K562 (cell line): Measurements from ENCODE around the gene GARRE1. TPM values are rescaled to one million over a fixed set of nuclear protein-coding genes. Genes with fewer than 3 reads are reported as not detected.

Source experiments
- CCAR2 ChIP-seq: fragments of 200-400 bp; formaldehyde crosslinking; IDR thresholded peaks from 2 replicates; pipeline ENCODE4 v1.6.1; 2017; ENCODE audit warnings: mild to moderate bottlenecking, low read depth, low read length
- CREBBP ChIP-seq: IDR thresholded peaks from one replicate; pipeline ENCODE4 v1.6.1; 2012; ENCODE audit warnings: low read depth, mild to moderate bottlenecking, control low read depth, inconsistent platforms, low read length
- EHMT2 ChIP-seq: fragments of 450-650 bp; IDR thresholded peaks from 2 replicates; pipeline ENCODE4 v1.6.1; 2018; ENCODE audit warnings: antibody characterized with exemption
- FOXJ2 ChIP-seq: fragments of 200-800 bp; sonication (Bioruptor generic); IDR thresholded peaks from 2 replicates; pipeline ENCODE4 v1.6.1; 2016; ENCODE audit warnings: missing genetic modification characterization, missing compliant biosample characterization
- KDM1A ChIP-seq, 2 experiments: fragments of 450-650 bp; IDR thresholded peaks; 2 replicates each; pipeline ENCODE4 v1.6.1; 2016; ENCODE audit warnings: mild to moderate bottlenecking in 2 of 2
- LARP7 ChIP-seq: fragments of 450-650 bp; IDR thresholded peaks from 2 replicates; pipeline ENCODE4 v1.6.1; 2016
- MAFF ChIP-seq: IDR thresholded peaks from 2 replicates; pipeline ENCODE4 v1.6.1; 2012; ENCODE audit warnings: low read length, improper control_type of control experiment
- NKRF ChIP-seq: fragments of 450-650 bp; IDR thresholded peaks from 2 replicates; pipeline ENCODE4 v1.6.1; 2016; ENCODE audit warnings: borderline replicate concordance
- PHF21A ChIP-seq: fragments of 450-650 bp; IDR thresholded peaks from 2 replicates; pipeline ENCODE4 v1.6.1; 2017; ENCODE audit warnings: low read depth, borderline replicate concordance
- SMAD2 ChIP-seq: fragments of 150-350 bp; IDR thresholded peaks from 2 replicates; pipeline ENCODE4 v1.6.1; 2014; ENCODE audit warnings: low read depth, mild to moderate bottlenecking, low read length
- SNRNP70 ChIP-seq: fragments of 200-400 bp; formaldehyde crosslinking; optimal IDR thresholded peaks from 2 replicates; pipeline ENCODE3; 2017; ENCODE audit warnings: low read depth, low read length
- TSC22D4 ChIP-seq: fragments of 450-650 bp; IDR thresholded peaks from 2 replicates; pipeline ENCODE4 v1.6.1; 2016; ENCODE audit warnings: missing genetic modification characterization, missing biosample characterization, control low read depth
- USF1 ChIP-seq: sonication (generic); formaldehyde crosslinking; IDR thresholded peaks from 2 replicates; pipeline ENCODE4 v1.9.0; 2022; ENCODE audit warnings: mild to moderate bottlenecking, missing genetic modification reagents
- ZBTB34 ChIP-seq: fragments of 250-450 bp; sonication (Bioruptor Pico); IDR thresholded peaks from 2 replicates; pipeline ENCODE4 v1.8.0; 2021; ENCODE audit warnings: mild to moderate bottlenecking, moderate library complexity
- ZNF224 ChIP-seq: sonication (generic); formaldehyde crosslinking; IDR thresholded peaks from 2 replicates; pipeline ENCODE4 v1.8.0; 2022; ENCODE audit warnings: mild to moderate bottlenecking, missing genetic modification reagents
- polyA plus RNA-seq, 8 experiments: library from polyadenylated mRNA; depleted of rRNA in 4 of 8; stranded (reverse) in 5 of 8; unstranded in 3 of 8; fragments of >200 nt; fragmentation: Nextera tagmentation in 2 of 8; fragmentation: Illumina TruSeq in 1 of 8; extraction: Ambion mirVana in 2 of 8; extraction: Trizol in 1 of 8; gene quantifications; 2 replicates each; pipeline versions ENCODE4 v1.2.1 to v1.2.3, GENCODE V29; 2011 to 2014; ENCODE audit warnings: inconsistent platforms in 1 of 8, missing spikeins in 1 of 8
- total RNA-seq, 7 experiments: library from RNA; depleted of rRNA in 6 of 7; stranded (reverse); fragments of >200 nt in 6 of 7; fragmentation: Illumina TruSeq in 2 of 7; extraction: Trizol in 2 of 7; gene quantifications; 2 replicates each; pipeline versions ENCODE4 v1.2.1 to v1.2.3, GENCODE V29; 2011 to 2021; ENCODE audit warnings: low replicate concordance in 1 of 7
- TF ChIP-seq, protein P1 (sequence below), 2 experiments: fragments of 450-650 bp in 1 of 2; sonication (generic) in 1 of 2; formaldehyde crosslinking in 1 of 2; IDR thresholded peaks; 2 replicates each; pipeline versions ENCODE4 v1.7.1 to v1.9.0; 2016 to 2022; ENCODE audit warnings: inconsistent platforms in 1 of 2, mild to moderate bottlenecking in 1 of 2, missing genetic modification reagents in 1 of 2

Gene GARRE1
- total and polyA plus RNA-seq, 9 of the 15 experiments (the other 6 are each of a cell fraction or from before 2014, with no cell fraction given): 1.6 to 12.8 (median 7.5) TPM

GRCh38 chr19:34269968-34270621 is 15.7 kb downstream of the GARRE1 start (continued):
- TF ChIP-seq NKRF (no peak), MAFF (no peak), PHF21A (peak; percentile 87; the same call in 1 of the 2 replicates), SNRNP70 (no peak), ZNF224 (CRISPR knock-in tag) (no peak), KDM1A (IDR thresholded peaks at IDR 0.05) (peak; percentile 98 to 99), CREBBP (no peak), FOXJ2 (no peak), LARP7 (no peak), ZBTB34 (CRISPR knock-in tag) (no peak), CCAR2 (no peak), EHMT2 (no peak), SMAD2 (no peak), TSC22D4 (no peak), USF1 (CRISPR knock-in tag) (no peak)
- TF ChIP-seq, protein P1, sequence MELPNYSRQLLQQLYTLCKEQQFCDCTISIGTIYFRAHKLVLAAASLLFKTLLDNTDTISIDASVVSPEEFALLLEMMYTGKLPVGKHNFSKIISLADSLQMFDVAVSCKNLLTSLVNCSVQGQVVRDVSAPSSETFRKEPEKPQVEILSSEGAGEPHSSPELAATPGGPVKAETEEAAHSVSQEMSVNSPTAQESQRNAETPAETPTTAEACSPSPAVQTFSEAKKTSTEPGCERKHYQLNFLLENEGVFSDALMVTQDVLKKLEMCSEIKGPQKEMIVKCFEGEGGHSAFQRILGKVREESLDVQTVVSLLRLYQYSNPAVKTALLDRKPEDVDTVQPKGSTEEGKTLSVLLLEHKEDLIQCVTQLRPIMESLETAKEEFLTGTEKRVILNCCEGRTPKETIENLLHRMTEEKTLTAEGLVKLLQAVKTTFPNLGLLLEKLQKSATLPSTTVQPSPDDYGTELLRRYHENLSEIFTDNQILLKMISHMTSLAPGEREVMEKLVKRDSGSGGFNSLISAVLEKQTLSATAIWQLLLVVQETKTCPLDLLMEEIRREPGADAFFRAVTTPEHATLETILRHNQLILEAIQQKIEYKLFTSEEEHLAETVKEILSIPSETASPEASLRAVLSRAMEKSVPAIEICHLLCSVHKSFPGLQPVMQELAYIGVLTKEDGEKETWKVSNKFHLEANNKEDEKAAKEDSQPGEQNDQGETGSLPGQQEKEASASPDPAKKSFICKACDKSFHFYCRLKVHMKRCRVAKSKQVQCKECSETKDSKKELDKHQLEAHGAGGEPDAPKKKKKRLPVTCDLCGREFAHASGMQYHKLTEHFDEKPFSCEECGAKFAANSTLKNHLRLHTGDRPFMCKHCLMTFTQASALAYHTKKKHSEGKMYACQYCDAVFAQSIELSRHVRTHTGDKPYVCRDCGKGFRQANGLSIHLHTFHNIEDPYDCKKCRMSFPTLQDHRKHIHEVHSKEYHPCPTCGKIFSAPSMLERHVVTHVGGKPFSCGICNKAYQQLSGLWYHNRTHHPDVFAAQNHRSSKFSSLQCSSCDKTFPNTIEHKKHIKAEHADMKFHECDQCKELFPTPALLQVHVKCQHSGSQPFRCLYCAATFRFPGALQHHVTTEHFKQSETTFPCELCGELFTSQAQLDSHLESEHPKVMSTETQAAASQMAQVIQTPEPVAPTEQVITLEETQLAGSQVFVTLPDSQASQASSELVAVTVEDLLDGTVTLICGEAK (IDR thresholded peaks at IDR 0.05): peak; percentile 65; the same call in 1 of the 2 replicates
- TF ChIP-seq, protein P1 (CRISPR knock-in tag; IDR thresholded peaks at IDR 0.05): no peak
